Trophoblast cell (in vitro differentiated cells and primary cell): Measurements from ENCODE around the gene SSH3.

Experiments used
- DNase-seq, 2 donors: peaks; one replicate each; pipeline ENCODE4 v3.0.0-alpha.2; 2016
- H2AFZ ChIP-seq: 2 replicates; pipeline ENCODE4 v1.6.1; 2013; ENCODE audit warnings: low read length, moderate library complexity, mild to moderate bottlenecking; ENCODE audit not compliant: insufficient read depth, poor library complexity
- H2AK5ac ChIP-seq: 2 replicates; pipeline ENCODE4 v1.6.1; 2013; ENCODE audit warnings: mild to moderate bottlenecking, low read length
- H2BK120ac ChIP-seq: 2 replicates; pipeline ENCODE4 v1.6.1; 2013; ENCODE audit warnings: low read length, mild to moderate bottlenecking, moderate library complexity; ENCODE audit not compliant: insufficient read depth, poor library complexity
- H2BK12ac ChIP-seq: 2 replicates; pipeline ENCODE4 v1.6.1; 2013; ENCODE audit warnings: mild to moderate bottlenecking, low read length, moderate library complexity
- H2BK5ac ChIP-seq: 2 replicates; pipeline ENCODE4 v1.6.1; 2013; ENCODE audit warnings: low read length, low read depth, moderate library complexity, mild to moderate bottlenecking; ENCODE audit not compliant: poor library complexity
- H3K14ac ChIP-seq: 2 replicates; pipeline ENCODE4 v1.6.1; 2013; ENCODE audit warnings: mild to moderate bottlenecking, low read length
- H3K18ac ChIP-seq: 2 replicates; pipeline ENCODE4 v1.6.1; 2013; ENCODE audit warnings: mild to moderate bottlenecking, low read length
- H3K23ac ChIP-seq: 2 replicates; pipeline ENCODE4 v1.6.1; 2013; ENCODE audit warnings: low read length
- H3K27ac ChIP-seq: 2 replicates; pipeline ENCODE4 v1.5.1; 2013; ENCODE audit warnings: low read depth, mild to moderate bottlenecking, inconsistent platforms, low read length, moderate library complexity
- H3K27me3 ChIP-seq: 2 replicates; pipeline ENCODE4 v1.6.1; 2013; ENCODE audit warnings: inconsistent platforms, mild to moderate bottlenecking, low read length, moderate library complexity; ENCODE audit not compliant: insufficient read depth
- H3K36me3 ChIP-seq, 2 experiments: 1 replicate in 1 of 2; 2 replicates in 1 of 2; pipeline ENCODE4 v1.6.1; 2013; ENCODE audit warnings: low read length in 2 of 2, mild to moderate bottlenecking in 2 of 2, moderate library complexity in 1 of 2; ENCODE audit not compliant: insufficient read depth in 2 of 2, control insufficient read depth in 1 of 2
- H3K4ac ChIP-seq: 2 replicates; pipeline ENCODE4 v1.6.1; 2013; ENCODE audit warnings: low read depth, mild to moderate bottlenecking, low read length, moderate library complexity
- H3K4me1 ChIP-seq, 2 experiments: 1 replicate in 1 of 2; 2 replicates in 1 of 2; pipeline ENCODE4 v1.6.1; 2013; ENCODE audit warnings: low read length in 2 of 2, mild to moderate bottlenecking in 2 of 2, moderate library complexity in 1 of 2; ENCODE audit not compliant: insufficient read depth in 2 of 2, control insufficient read depth in 1 of 2
- H3K4me2 ChIP-seq: 2 replicates; pipeline ENCODE4 v1.6.1; 2013; ENCODE audit warnings: inconsistent platforms, mild to moderate bottlenecking, low read length, moderate library complexity
- H3K4me3 ChIP-seq: 2 replicates; pipeline ENCODE4 v1.5.1; 2013; ENCODE audit warnings: mild to moderate bottlenecking, low read depth, low read length, inconsistent platforms
- H3K79me1 ChIP-seq: one replicate; pipeline ENCODE4 v1.6.1; 2013; ENCODE audit warnings: low read length
- H3K79me2 ChIP-seq: 2 replicates; pipeline ENCODE4 v1.6.1; 2013; ENCODE audit warnings: low read length, mild to moderate bottlenecking; ENCODE audit not compliant: control insufficient read depth, insufficient read depth, poor library complexity
- H3K9ac ChIP-seq: 2 replicates; pipeline ENCODE4 v1.6.1; 2013; ENCODE audit warnings: mild to moderate bottlenecking, low read length
- H3K9me3 ChIP-seq: 2 replicates; pipeline ENCODE4 v1.6.1; 2013; ENCODE audit warnings: low read depth, mild to moderate bottlenecking, control low read depth, inconsistent platforms, low read length; ENCODE audit not compliant: insufficient read depth
- H4K12ac ChIP-seq: 2 replicates; pipeline ENCODE4 v1.6.1; 2013; ENCODE audit warnings: low read depth, mild to moderate bottlenecking, low read length, moderate library complexity
- H4K8ac ChIP-seq: 2 replicates; pipeline ENCODE4 v1.6.1; 2013; ENCODE audit warnings: low read depth, mild to moderate bottlenecking, low read length, moderate library complexity
- H4K91ac ChIP-seq: one replicate; pipeline ENCODE4 v1.6.1; 2013; ENCODE audit warnings: low read depth, mild to moderate bottlenecking, low read length, moderate library complexity
- WGBS: extraction: QIAGEN DNeasy Blood & Tissue Kit; methylation state at CpG from one replicate; pipeline ENCODE4 v1.1.7; 2013; ENCODE audit warnings: missing lambda C conversion rate; ENCODE audit not compliant: insufficient read length, insufficient coverage; ENCODE audit errors: extremely low coverage; 5-methylcytosine and 5-hydroxymethylcytosine counted together

SSH3 gene

DNA sequence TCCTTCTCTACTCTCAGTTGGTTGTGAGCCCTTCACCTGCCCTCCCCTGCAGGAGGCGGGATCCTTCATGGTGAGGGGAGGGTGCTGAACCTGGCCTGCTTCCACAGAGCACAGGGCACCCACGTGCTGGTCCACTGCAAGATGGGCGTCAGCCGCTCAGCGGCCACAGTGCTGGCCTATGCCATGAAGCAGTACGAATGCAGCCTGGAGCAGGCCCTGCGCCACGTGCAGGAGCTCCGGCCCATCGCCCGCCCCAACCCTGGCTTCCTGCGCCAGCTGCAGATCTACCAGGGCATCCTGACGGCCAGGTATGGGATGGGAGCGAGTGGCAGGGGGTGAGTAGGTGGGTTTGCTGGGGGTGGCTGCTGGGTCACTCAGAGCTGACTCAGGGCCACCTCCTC is 6.3 kb downstream of the SSH3 start:
- Histone ChIP-seq H3K18ac (no peak overlapping the region), H2AFZ (no peak overlapping the region), H4K8ac (no peak overlapping the region), H3K4me1 (peaks cover 13 to 22% of the 10 kb centered on the region in 2 experiments), H2AK5ac (no peak overlapping the region), H3K27me3 (no peaks in the 10 kb centered on the region), H3K27ac (no peak overlapping the region), H3K4ac (no peak overlapping the region), H2BK5ac (no peak overlapping the region), H2BK120ac (no peak overlapping the region), H3K79me1 (peaks cover 3% of the 10 kb centered on the region), H3K36me3 (peaks cover 43 to 49% of the 10 kb centered on the region in 2 experiments), H2BK12ac (no peak overlapping the region), H4K12ac (no peak overlapping the region), H3K9ac (no peak overlapping the region), H3K14ac (no peak overlapping the region), H3K23ac (no peak overlapping the region), H3K4me3 (no peak overlapping the region), H4K91ac (no peak overlapping the region), H3K4me2 (no peak overlapping the region), H3K79me2 (peaks cover under 1% of the 10 kb centered on the region), H3K9me3 (no peaks in the 10 kb centered on the region)
- no CpG with 5 or more reads among the region's 14 CpGs for WGBS
- DNase-seq, result no peak

DNA sequence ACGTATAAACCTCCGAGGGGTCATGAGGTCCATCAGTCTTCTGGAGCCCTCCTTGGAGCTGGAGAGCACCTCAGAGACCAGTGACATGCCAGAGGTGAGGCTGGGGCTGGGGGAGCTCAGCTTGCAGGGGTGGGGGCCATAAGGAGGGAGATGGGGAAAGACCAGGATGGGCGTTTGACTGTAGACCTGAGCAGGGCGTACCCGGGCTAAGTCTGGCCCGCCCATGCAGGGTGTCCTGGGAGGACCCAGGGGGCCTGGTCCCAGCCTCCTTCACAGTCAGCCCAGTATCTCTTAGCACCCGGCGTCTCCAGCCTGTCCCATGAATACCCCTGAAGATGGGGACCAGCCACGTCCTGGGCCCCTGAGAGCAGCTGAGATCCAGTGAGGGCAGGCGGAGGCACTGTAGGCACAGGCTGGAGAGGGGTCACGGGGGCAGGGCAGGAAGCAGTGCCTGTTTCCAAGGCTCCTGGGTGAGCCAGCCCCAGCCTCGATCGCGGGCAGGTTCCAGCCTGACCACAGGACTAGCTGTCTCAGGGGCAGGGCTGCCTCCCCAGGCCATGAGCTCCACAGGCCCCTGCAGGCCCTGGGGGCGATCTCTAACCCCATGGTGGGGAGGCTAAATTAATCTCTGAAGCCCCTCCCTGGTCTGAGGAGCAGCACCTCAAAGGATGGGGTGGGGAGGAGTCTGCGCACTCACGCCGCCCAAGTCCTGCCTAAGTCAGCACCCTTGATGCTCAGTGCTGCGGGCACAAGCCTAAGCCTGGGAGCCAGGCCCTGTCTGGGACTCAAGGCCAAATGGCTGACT is 7.1 kb downstream of the SSH3 start:
- peaks cover 3% of the 10 kb centered on the region for H3K79me1 ChIP-seq
- H2BK120ac ChIP-seq, result no peak overlapping the region
- no peak overlapping the region for H3K18ac ChIP-seq
- no peak overlapping the region for H3K4ac ChIP-seq
- H3K27me3 ChIP-seq, result no peaks in the 10 kb centered on the region
- H2AFZ ChIP-seq, result no peak overlapping the region
- no peak overlapping the region for H2AK5ac ChIP-seq
- H3K23ac ChIP-seq, result no peak overlapping the region
- no CpG with 5 or more reads among the region's 19 CpGs for WGBS
- H3K36me3 ChIP-seq, result peaks cover 43 to 49% of the 10 kb centered on the region in 2 experiments
- H4K12ac ChIP-seq, result no peak overlapping the region
- H3K27ac ChIP-seq, result no peak overlapping the region
- no peak overlapping the region for H3K4me2 ChIP-seq
- H3K9me3 ChIP-seq, result no peaks in the 10 kb centered on the region
- peaks cover 11 to 18% of the 10 kb centered on the region in 2 experiments for H3K4me1 ChIP-seq
- no peak overlapping the region for H3K4me3 ChIP-seq
- no peak overlapping the region for H4K8ac ChIP-seq
- no peak overlapping the region for H2BK5ac ChIP-seq
- no peak for DNase-seq
- H3K79me2 ChIP-seq, result no peaks in the 10 kb centered on the region
- H4K91ac ChIP-seq, result no peak overlapping the region
- no peak overlapping the region for H3K9ac ChIP-seq
- H2BK12ac ChIP-seq, result no peak overlapping the region
- no peak overlapping the region for H3K14ac ChIP-seq

DNA sequence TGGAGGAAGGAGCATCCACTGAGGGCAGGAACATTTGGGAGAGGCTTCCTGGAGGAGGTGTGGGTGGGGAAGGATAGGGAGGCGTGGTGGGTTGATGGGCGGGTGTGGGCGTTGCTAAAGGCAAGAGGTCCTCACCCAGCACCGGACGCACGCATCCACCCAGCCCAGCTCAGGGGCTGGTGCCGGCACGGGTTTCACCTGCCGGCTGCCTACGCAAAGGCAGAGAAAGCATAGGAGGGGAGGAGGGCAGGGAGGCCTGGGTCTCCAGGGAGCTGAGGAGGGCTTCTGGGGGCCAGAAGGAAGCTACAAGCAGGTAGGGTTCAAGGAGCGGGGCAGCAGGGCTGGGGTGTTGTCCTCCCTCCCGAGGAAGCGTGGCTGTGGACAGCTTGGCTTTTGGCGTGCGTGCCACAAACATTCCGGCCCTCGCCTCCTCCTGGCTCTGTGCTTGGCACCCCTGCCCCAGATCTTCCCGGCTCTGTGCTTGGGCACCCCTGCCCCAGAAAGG is 7.8 kb downstream of the SSH3 start:
- Histone ChIP-seq H3K36me3 (peaks cover 43 to 49% of the 10 kb centered on the region in 2 experiments), H3K79me2 (no peaks in the 10 kb centered on the region), H3K18ac (no peak overlapping the region), H3K4me3 (no peak overlapping the region), H2AFZ (no peak overlapping the region), H4K12ac (no peak overlapping the region), H3K14ac (no peak overlapping the region), H4K8ac (no peak overlapping the region), H3K4me2 (no peak overlapping the region), H2AK5ac (no peak overlapping the region), H3K79me1 (peaks cover 3% of the 10 kb centered on the region), H2BK12ac (no peak overlapping the region), H4K91ac (no peak overlapping the region), H3K27ac (no peak overlapping the region), H2BK5ac (no peak overlapping the region), H3K9ac (no peak overlapping the region), H2BK120ac (no peak overlapping the region), H3K4me1 (peaks cover 9 to 19% of the 10 kb centered on the region in 2 experiments), H3K27me3 (no peaks in the 10 kb centered on the region), H3K9me3 (no peaks in the 10 kb centered on the region), H3K4ac (no peak overlapping the region), H3K23ac (no peak overlapping the region)
- whole genome bisulfite sequencing, result no CpG with 5 or more reads among the region's 18 CpGs
- DNase-seq, result no peak

DNA sequence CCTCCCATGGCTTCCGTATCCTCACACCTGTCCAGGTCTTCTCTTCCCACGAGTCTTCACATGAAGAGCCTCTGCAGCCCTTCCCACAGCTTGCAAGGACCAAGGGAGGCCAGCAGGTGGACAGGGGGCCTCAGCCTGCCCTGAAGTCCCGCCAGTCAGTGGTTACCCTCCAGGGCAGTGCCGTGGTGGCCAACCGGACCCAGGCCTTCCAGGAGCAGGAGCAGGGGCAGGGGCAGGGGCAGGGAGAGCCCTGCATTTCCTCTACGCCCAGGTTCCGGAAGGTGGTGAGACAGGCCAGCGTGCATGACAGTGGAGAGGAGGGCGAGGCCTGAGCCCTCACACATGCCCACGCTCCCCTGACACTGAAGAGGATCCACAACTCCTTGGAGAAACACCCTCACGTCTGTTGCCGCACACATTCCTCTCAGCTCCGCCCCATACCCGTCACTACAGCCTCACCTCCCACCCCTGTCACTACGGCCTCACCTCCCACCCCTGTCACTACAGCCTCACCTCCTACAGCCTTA is 8.3 kb downstream of the SSH3 start:
- H3K4ac ChIP-seq, result no peak overlapping the region
- peaks cover 42 to 48% of the 10 kb centered on the region in 2 experiments for H3K36me3 ChIP-seq
- H2BK12ac ChIP-seq, result no peak overlapping the region
- H3K79me1 ChIP-seq, result peaks cover 3% of the 10 kb centered on the region
- no peaks in the 10 kb centered on the region for H3K27me3 ChIP-seq
- H4K8ac ChIP-seq, result no peak overlapping the region
- H3K9me3 ChIP-seq, result no peaks in the 10 kb centered on the region
- H3K14ac ChIP-seq, result no peak overlapping the region
- no peak overlapping the region for H2AFZ ChIP-seq
- H3K4me3 ChIP-seq, result no peak overlapping the region
- H3K27ac ChIP-seq, result no peak overlapping the region
- H4K12ac ChIP-seq, result no peak overlapping the region
- no peak overlapping the region for H3K4me2 ChIP-seq
- H4K91ac ChIP-seq, result no peak overlapping the region
- DNase-seq, result peak in 1 of 2 donors; percentile 46
- H3K4me1 ChIP-seq, result peaks cover 9 to 19% of the 10 kb centered on the region in 2 experiments
- H3K9ac ChIP-seq, result no peak overlapping the region
- WGBS, result no CpG with 5 or more reads among the region's 15 CpGs
- H3K18ac ChIP-seq, result no peak overlapping the region
- H2BK120ac ChIP-seq, result no peak overlapping the region
- H3K23ac ChIP-seq, result no peak overlapping the region
- no peak overlapping the region for H2BK5ac ChIP-seq
- no peak overlapping the region for H2AK5ac ChIP-seq
- H3K79me2 ChIP-seq, result no peaks in the 10 kb centered on the region
